GM21619 (cell line): ENCODE results near the gene SPIN2A.
"Not testable (repeated sequence)": the region's sequence is repeated elsewhere in the genome, so short reads cannot be mapped to it uniquely, and the experiment has no call there.

Source experiments
- ATAC-seq: cut with Tn5 transposase; IDR thresholded peaks from one replicate; pipeline ENCODE4 v1.9.1; 2021; ENCODE audit not compliant: unreplicated experiment

Gene SPIN2A

GRCh38 chrX:57137073-57137472, at the start of gene SPIN2A:
TSS of gene SPIN2A (minus strand) at chrX:57137397. CDS start at chrX:57136597, 800 bp downstream.
- ATAC-seq, result not testable (repeated sequence)

- no peak for ATAC-seq
These were observed 41.4 kb upstream of the SPIN2A start for GRCh38 chrX:57178605-57179004.

GRCh38 chrX:57177070-57177469, 39.9 kb upstream of the SPIN2A start:
- no peak for ATAC-seq

GRCh38 chrX:57172544-57172943, 35.3 kb upstream of the SPIN2A start:
- ATAC-seq, result no peak

GRCh38 chrX:57156397-57157049, 19.3 kb upstream of the SPIN2A start:
- ATAC-seq, result no peak

GRCh38 chrX:57155171-57155570, 18.0 kb upstream of the SPIN2A start:
- no peak for ATAC-seq

- ATAC-seq, result not testable (repeated sequence)
These were observed 15.0 kb upstream of the SPIN2A start for GRCh38 chrX:57152222-57152621.

- ATAC-seq, result no peak
These were observed 1.5 kb upstream of the SPIN2A start for GRCh38 chrX:57138674-57139073.

GRCh38 chrX:57137501-57137900, 304 bp upstream of the SPIN2A start:
- ATAC-seq, result no peak

GRCh38 chrX:57136589-57136988, 608 bp downstream of the SPIN2A start:
- not testable (repeated sequence) for ATAC-seq

- no peak for ATAC-seq
These were observed 1.9 kb downstream of the SPIN2A start for GRCh38 chrX:57135287-57135686.

- no peak for ATAC-seq
These were observed 2.5 kb downstream of the SPIN2A start for GRCh38 chrX:57134702-57135101.

- no peak for ATAC-seq
These were observed 3.5 kb downstream of the SPIN2A start for GRCh38 chrX:57133706-57134105.

GRCh38 chrX:57133284-57133683, 3.9 kb downstream of the SPIN2A start:
- ATAC-seq, result not testable (repeated sequence)

GRCh38 chrX:57132046-57132445, 5.2 kb downstream of the SPIN2A start:
- ATAC-seq, result no peak

GRCh38 chrX:57121816-57122215, 15.4 kb downstream of the SPIN2A start:
- no peak for ATAC-seq

- peak; percentile 99 for ATAC-seq
These were observed 15.9 kb downstream of the SPIN2A start, which contains the start of gene SPIN2B for GRCh38 chrX:57121162-57121755. TSS of gene SPIN2B (minus strand) at chrX:57121548.

- not testable (repeated sequence) for ATAC-seq
These were observed 16.5 kb downstream of the SPIN2A start for GRCh38 chrX:57120619-57121161.

GRCh38 chrX:57119416-57119815, 17.8 kb downstream of the SPIN2A start:
- no peak for ATAC-seq

- not testable (repeated sequence) for ATAC-seq
These were observed 19.6 kb downstream of the SPIN2A start for GRCh38 chrX:57117566-57117965.

GRCh38 chrX:57104921-57105398, 32.2 kb downstream of the SPIN2A start:
- no peak for ATAC-seq

- ATAC-seq, result no peak
These were observed 32.8 kb downstream of the SPIN2A start for GRCh38 chrX:57104406-57104805.
